GM10248 (cell line): ENCODE measurements around the gene SCAF11.
"Not testable (repeated sequence)": the region's sequence is repeated elsewhere in the genome, so short reads cannot be mapped to it uniquely, and the experiment has no call there.

ENCODE experiments used
- CTCF ChIA-PET: fragments of 300-600 bp; sonication (Branson Sonifier 250); formaldehyde crosslinking; extraction: SDS; loops from one replicate; lab custom pipeline; 2021; ENCODE audit warnings: antibody characterized with exemption; lab: Yijun Ruan, JAX
- POLR2A ChIA-PET: fragments of 350-650 bp; sonication (Branson Sonifier 250); formaldehyde crosslinking; extraction: SDS; loops from one replicate; lab custom pipeline; 2020; ENCODE audit warnings: antibody characterized with exemption; lab: Yijun Ruan, JAX
- DNase-seq: peaks from one replicate; pipeline ENCODE4 v3.0.0; 2012; ENCODE audit errors: extremely low spot score
- CTCF ChIP-seq: IDR thresholded peaks from 2 replicates; pipeline ENCODE4 v1.5.1; 2012; ENCODE audit warnings: mild to moderate bottlenecking, low read depth; ENCODE audit errors: extremely low read depth, missing control alignments, control extremely low read depth

Gene SCAF11

GRCh38 chr12:46005151-46005797, 14.9 kb upstream of the SCAF11 start:
- DNase-seq = no peak
- CTCF ChIA-PET = interaction anchor here (0.8 to 1.0 kb wide), 2 partner anchors 10 to 13 kb away, joined by 3 to 4 read pairs; no protein-coding TSS in a partner anchor
- TF ChIP-seq CTCF = peak; percentile 13
- POLR2A ChIA-PET = no interaction called here

GRCh38 chr12:46004715-46005114, 14.3 kb upstream of the SCAF11 start:
- POLR2A ChIA-PET = no interaction called here
- CTCF ChIA-PET = interaction anchor here (0.8 to 1.0 kb wide), 2 partner anchors 10 to 13 kb away, joined by 3 to 4 read pairs; no protein-coding TSS in a partner anchor
- DNase-seq = no peak
- no peak for TF ChIP-seq CTCF

- DNase-seq, POLR2A ChIA-PET, CTCF ChIA-PET: not testable (repeated sequence)
Measured at GRCh38 chr12:46000076-46000475, 9.7 kb upstream of the SCAF11 start.

- ChIA-PET CTCF (interaction anchor here (1.5 kb wide), 1 partner anchor 1025 kb away, joined by 3 read pairs; no protein-coding TSS in a partner anchor), POLR2A (no interaction called here)
- DNase-seq = no peak
- no peak for TF ChIP-seq CTCF
Measured at GRCh38 chr12:45994736-45995135, 4.4 kb upstream of the SCAF11 start.

- no peak for TF ChIP-seq CTCF
- peak; percentile 74 for DNase-seq
- ChIA-PET POLR2A (interaction anchor here (0.6 kb wide), 1 partner anchor 1373 kb away, joined by 4 read pairs; no protein-coding TSS in a partner anchor), CTCF (interaction anchor here (0.7 to 2.5 kb wide), 16 partner anchors 11 to 1226 kb away, joined by 3 to 14 read pairs (median 3); partner anchors contain the start of gene ARID2)
Measured at GRCh38 chr12:45991284-45992249, 1.2 kb upstream of the SCAF11 start.

- ChIA-PET POLR2A (interaction anchor here (0.6 kb wide), 1 partner anchor 274 kb away, joined by 3 read pairs; no protein-coding TSS in a partner anchor), CTCF (interaction anchor here (0.6 to 2.5 kb wide), 13 partner anchors 10 to 446 kb away, joined by 3 to 14 read pairs (median 3); partner anchors contain the start of gene ARID2)
- peak; percentile 33 for DNase-seq
- TF ChIP-seq CTCF = no peak
Measured at GRCh38 chr12:45989721-45990467, 480 bp downstream of the SCAF11 start.
